ENCODE measurements around the gene SLC30A3.

GRCh38 chr2:27231921-27232320, 30.9 kb downstream of the SLC30A3 start:
- TF ChIP-seq ZNF34 (CRISPR knock-in tag; IDR thresholded peaks at IDR 0.05; ENCODE audit: borderline replicate concordance): no peak
- no peak for TF ChIP-seq ZBTB33 (CRISPR knock-in tag; IDR thresholded peaks at IDR 0.05)
- TF ChIP-seq ZNF101 (CRISPR knock-in tag; IDR thresholded peaks at IDR 0.05; ENCODE audit: borderline replicate concordance, low read depth): no peak
- TF ChIP-seq IRF9 (CRISPR knock-in tag; IDR thresholded peaks at IDR 0.05; ENCODE audit: borderline replicate concordance): no peak
- no peak for TF ChIP-seq ZSCAN30 (CRISPR knock-in tag; IDR thresholded peaks at IDR 0.05)
